Activated CD4-positive, alpha-beta memory T cell treated with anti-CD3 and anti-CD28 coated beads, Interleukin-2, amount 10 ng/mL, durations not matched to agents 7 days and 5 days (primary cell): Measurements from ENCODE around the gene EEPD1. TPM values are rescaled to one million over a fixed set of nuclear protein-coding genes. Genes with fewer than 3 reads are reported as not detected.
"Not testable (repeated sequence)": the region's sequence is repeated elsewhere in the genome, so short reads cannot be mapped to it uniquely, and the experiment has no call there.

Source experiments
- CTCF ChIA-PET: fragments of 350-600 bp; sonication (Branson Sonifier 250); formaldehyde crosslinking; loops from one replicate; lab custom pipeline; 2021; ENCODE audit warnings: antibody characterized with exemption, inconsistent platforms; lab: Charles Lee
- POLR2A ChIA-PET: fragments of 350-600 bp; sonication (Branson Sonifier 250); formaldehyde crosslinking; loops from one replicate; lab custom pipeline; 2021; ENCODE audit warnings: antibody characterized with exemption; lab: Charles Lee
- DNase-seq: peaks from one replicate; pipeline ENCODE4 v3.0.0-alpha.2; 2020
- H3K27ac Mint-ChIP-seq: one replicate; pipeline ENCODE4 v1.8.0; 2021; ENCODE audit warnings: mild to moderate bottlenecking, mixed read lengths
- H3K27me3 Mint-ChIP-seq: one replicate; pipeline ENCODE4 v1.8.0; 2021; ENCODE audit warnings: mixed read lengths
- H3K36me3 Mint-ChIP-seq: one replicate; pipeline ENCODE4 v1.8.0; 2021; ENCODE audit warnings: low read depth, mixed read lengths
- H3K4me1 Mint-ChIP-seq: one replicate; pipeline ENCODE4 v1.8.0; 2021; ENCODE audit warnings: mixed read lengths
- H3K4me3 Mint-ChIP-seq: one replicate; pipeline ENCODE4 v1.8.0; 2021; ENCODE audit warnings: mild to moderate bottlenecking, mixed read lengths
- H3K9me3 Mint-ChIP-seq: one replicate; pipeline ENCODE4 v1.8.0; 2021; ENCODE audit warnings: mixed read lengths
- total RNA-seq, 2 experiments: library from RNA; stranded (reverse); gene quantifications; one replicate each; pipeline ENCODE4 v1.2.3, GENCODE V29; 2021

The EEPD1 gene
- total RNA-seq, 2 experiments from 2014 or later, result 6.5 to 8.5 TPM

DNA sequence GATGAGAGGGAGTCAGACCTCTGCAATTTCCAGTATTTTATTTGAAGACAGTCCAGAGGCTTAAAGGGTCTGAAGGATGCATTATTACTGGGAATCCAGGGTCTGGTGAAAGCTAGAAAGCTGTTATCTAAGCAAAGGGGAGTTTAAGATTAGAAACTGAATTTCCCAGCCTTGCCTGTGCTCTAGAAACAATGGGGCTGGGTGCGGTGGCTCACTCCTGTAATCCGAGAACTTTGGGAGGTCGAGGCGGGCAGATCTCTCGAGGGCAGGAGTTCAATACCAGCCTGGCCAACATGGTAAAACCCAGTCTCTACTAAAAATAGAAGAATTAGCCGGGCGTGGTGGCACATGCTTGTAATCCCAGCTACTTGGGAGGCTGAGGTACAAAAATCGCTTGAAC, 165.1 kb downstream of the EEPD1 start:
- H3K4me3 Mint-ChIP-seq, result no peak overlapping the region
- no peak for DNase-seq

DNA sequence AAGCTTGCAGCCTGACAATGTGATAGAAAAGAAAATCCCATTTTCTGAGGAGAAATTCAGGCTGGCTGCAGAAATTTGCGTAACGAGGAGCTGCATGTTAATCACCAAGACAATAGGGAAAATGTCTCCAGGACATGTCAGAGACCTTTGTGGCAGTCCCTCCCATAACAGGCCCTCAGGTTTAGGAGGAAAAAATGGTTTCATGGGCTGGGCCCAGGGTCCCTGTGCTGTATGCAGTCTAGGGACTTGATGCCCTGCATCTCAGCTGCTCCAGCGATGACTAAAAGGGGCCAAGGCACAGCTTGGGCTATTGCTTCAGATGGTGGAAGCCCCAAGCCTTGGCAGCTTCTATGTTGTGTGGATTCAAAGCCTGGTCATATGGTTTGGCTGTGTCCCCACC, 168.2 kb downstream of the EEPD1 start:
- H3K9me3 Mint-ChIP-seq, H3K27ac Mint-ChIP-seq, DNase-seq, H3K4me1 Mint-ChIP-seq, POLR2A ChIA-PET, H3K36me3 Mint-ChIP-seq, H3K4me3 Mint-ChIP-seq: not testable (repeated sequence)
- CTCF ChIA-PET, result interaction anchor here (0.9 to 4.8 kb wide), 4 partner anchors 9 to 345 kb away, joined by 3 to 19 read pairs (median 4); no protein-coding TSS in a partner anchor
- peaks cover 12% of the 10 kb centered on the region for H3K27me3 Mint-ChIP-seq

More for the DNA sequence above, 165.1 kb downstream of the EEPD1 start:
- H3K27ac Mint-ChIP-seq, result no peak overlapping the region
- ChIA-PET CTCF (interaction anchor here (1.0 to 4.8 kb wide), 13 partner anchors 9 to 333 kb away, joined by 3 to 35 read pairs (median 7); no protein-coding TSS in a partner anchor), POLR2A (no interaction called here)
- H3K36me3 Mint-ChIP-seq, result no peaks in the 10 kb centered on the region
- H3K9me3 Mint-ChIP-seq, result no peaks in the 10 kb centered on the region
- H3K27me3 Mint-ChIP-seq, result peaks cover 9% of the 10 kb centered on the region
- peaks cover 3% of the 10 kb centered on the region for H3K4me1 Mint-ChIP-seq

DNA sequence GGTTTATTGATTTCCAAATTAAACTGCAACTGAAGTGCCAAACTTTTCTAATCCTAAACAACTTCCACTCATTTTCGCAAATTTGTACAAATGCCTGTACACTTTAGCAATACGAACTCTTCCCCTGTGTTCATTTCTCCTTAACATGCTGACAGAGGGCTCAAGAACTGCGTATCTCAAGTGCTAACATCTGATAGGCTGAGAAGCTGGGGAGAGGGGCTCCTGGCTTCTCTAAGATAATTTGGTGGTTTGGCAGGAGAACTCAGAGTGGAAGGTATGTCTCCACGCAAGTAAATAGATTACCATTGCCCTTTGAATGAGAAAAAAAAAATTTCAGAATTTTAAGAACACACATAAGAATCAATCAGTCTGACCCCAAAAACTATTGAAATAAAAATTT, 183.3 kb downstream of the EEPD1 start:
- no peak for DNase-seq
- Mint-ChIP-seq H3K27me3 (peaks cover 5% of the 10 kb centered on the region), H3K9me3 (no peaks in the 10 kb centered on the region), H3K4me3 (no peak overlapping the region), H3K36me3 (no peaks in the 10 kb centered on the region), H3K4me1 (no peaks in the 10 kb centered on the region), H3K27ac (no peak overlapping the region)
- CTCF ChIA-PET, result interaction anchor here (1.3 kb wide), 1 partner anchor 18 kb away, joined by 4 read pairs; no protein-coding TSS in a partner anchor
- POLR2A ChIA-PET, result no interaction called here

DNA sequence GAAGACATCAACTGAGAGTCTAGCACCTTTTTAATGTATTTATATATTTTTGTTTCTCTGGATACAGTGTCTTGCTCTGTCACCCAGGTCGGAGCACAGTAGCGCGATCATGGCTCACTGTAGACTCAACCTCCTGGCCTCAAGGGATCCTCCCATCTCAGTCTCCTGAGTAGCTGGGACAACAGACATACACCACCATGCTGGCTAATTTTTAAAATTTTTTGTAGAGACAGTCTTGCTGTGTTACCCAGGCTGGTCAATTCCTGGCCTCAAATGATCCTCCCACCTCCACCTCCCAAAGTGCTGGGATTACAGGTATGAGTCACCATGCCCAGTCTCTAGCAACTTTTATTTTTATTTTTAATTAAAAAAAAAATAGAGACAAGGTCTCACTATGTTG, 185.2 kb downstream of the EEPD1 start:
- no peaks in the 10 kb centered on the region for H3K9me3 Mint-ChIP-seq
- ChIA-PET POLR2A (no interaction called here), CTCF (no interaction called here)
- H3K27ac Mint-ChIP-seq, result no peak overlapping the region
- no peaks in the 10 kb centered on the region for H3K36me3 Mint-ChIP-seq
- H3K4me3 Mint-ChIP-seq, result no peak overlapping the region
- no peak for DNase-seq
- no peaks in the 10 kb centered on the region for H3K4me1 Mint-ChIP-seq
- H3K27me3 Mint-ChIP-seq, result peaks cover 5% of the 10 kb centered on the region

DNA sequence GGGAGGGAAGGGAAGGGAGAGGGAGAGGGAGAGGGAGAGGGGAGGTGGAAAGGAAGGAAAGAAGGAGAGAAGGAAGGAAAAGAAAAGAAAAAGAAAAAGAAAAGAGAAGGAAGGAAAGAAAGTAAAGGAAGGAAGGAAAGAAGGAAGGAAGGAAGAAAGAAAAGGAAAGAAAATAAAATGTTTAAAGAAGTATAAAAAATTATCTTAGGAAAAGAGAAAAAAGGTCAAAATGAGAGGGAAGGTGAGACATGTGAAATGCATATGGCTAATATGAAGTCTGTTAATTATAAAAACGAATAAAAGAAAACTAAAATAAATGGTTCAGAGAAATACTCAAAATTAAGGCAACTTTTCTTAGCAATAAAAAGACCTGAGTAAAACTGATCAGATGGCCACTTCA, 190.5 kb downstream of the EEPD1 start:
- CTCF ChIA-PET, result no interaction called here
- H3K36me3 Mint-ChIP-seq, result no peaks in the 10 kb centered on the region
- no peaks in the 10 kb centered on the region for H3K9me3 Mint-ChIP-seq
- no peak overlapping the region for H3K27ac Mint-ChIP-seq
- no peak for DNase-seq
- POLR2A ChIA-PET, result no interaction called here
- peaks cover 15% of the 10 kb centered on the region for H3K27me3 Mint-ChIP-seq
- no peaks in the 10 kb centered on the region for H3K4me1 Mint-ChIP-seq
- H3K4me3 Mint-ChIP-seq, result no peak overlapping the region

DNA sequence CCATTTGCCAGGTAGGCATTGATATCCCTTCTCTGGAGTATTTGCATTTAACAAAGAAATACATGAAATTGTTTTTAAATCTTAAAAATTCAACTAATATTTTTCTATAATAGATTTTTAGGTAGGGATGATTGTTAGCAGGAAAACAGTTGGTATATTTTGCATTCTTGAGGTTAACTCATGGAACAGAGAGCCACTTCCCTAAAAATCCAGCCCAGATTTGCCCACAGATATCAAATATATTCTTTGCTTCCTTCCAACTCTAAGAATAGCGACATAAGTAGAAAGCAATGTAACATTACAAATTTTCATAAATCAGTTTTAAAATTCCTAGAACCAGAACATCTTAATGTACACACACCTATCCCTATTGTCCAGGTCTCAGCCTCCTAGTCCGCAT, 191.6 kb downstream of the EEPD1 start:
- no peak for DNase-seq
- Mint-ChIP-seq H3K4me1 (no peaks in the 10 kb centered on the region), H3K27me3 (peaks cover 18% of the 10 kb centered on the region), H3K36me3 (no peaks in the 10 kb centered on the region), H3K27ac (no peak overlapping the region), H3K9me3 (no peaks in the 10 kb centered on the region), H3K4me3 (no peak overlapping the region)
- CTCF ChIA-PET, result no interaction called here
- POLR2A ChIA-PET, result no interaction called here

DNA sequence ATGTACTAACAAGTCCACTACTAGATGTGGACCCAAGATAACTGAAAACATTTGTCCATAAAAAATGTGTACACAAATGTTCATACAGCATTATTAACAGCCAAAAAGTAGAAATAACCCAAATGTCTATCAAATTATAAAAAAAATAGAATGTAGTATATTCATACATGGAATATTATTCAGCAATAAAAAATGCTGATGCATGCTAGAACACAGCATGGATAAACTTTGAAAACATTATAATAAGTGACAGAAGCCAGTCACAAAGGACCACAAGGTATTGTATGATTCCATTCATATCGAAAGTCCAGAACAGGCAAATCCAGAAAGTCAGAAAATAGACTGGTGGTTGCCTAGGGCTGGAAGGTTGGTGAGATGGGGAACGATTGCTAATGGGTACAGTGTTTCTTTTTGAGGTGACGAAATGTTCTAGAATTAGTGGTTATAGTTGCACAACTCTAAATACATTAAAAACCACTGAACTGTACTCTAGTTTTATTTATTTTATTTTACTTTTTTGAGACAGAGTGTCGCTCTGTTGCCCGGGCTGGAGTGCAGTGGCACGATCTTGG, 193.3 kb downstream of the EEPD1 start:
- H3K27me3 Mint-ChIP-seq, result peaks cover 15% of the 10 kb centered on the region
- no peaks in the 10 kb centered on the region for H3K9me3 Mint-ChIP-seq
- ChIA-PET CTCF (interaction anchor here (0.6 to 1.0 kb wide), 3 partner anchors 13 to 60 kb away, joined by 3 read pairs; no protein-coding TSS in a partner anchor), POLR2A (no interaction called here)
- DNase-seq, result no peak
- H3K4me3 Mint-ChIP-seq, result no peak overlapping the region
- H3K4me1 Mint-ChIP-seq, result no peaks in the 10 kb centered on the region
- no peaks in the 10 kb centered on the region for H3K36me3 Mint-ChIP-seq
- H3K27ac Mint-ChIP-seq, result no peak overlapping the region

DNA sequence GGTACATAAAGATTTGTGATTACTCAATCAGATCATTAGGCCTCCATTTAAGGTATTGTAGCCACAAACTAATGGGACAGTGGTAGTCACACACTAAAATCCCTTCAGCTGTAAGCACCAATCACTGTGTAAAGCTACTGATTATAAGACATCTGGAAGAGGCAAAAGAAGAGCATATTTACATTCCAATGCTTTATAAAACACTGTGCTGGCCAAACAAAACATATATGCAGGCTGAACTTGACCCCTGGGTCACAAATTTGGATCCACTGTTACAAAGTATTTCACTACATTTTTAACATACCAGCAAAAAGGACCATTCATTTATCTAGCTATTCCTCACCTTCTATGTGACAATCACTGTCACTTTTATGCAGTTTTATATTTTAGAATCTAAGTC, 195.2 kb downstream of the EEPD1 start:
- CTCF ChIA-PET, result interaction anchor here (1.0 kb wide), 1 partner anchor 29 kb away, joined by 3 read pairs; no protein-coding TSS in a partner anchor
- Mint-ChIP-seq H3K4me3 (no peak overlapping the region), H3K4me1 (no peaks in the 10 kb centered on the region), H3K36me3 (no peaks in the 10 kb centered on the region), H3K27ac (no peak overlapping the region), H3K27me3 (peaks cover 13% of the 10 kb centered on the region), H3K9me3 (no peaks in the 10 kb centered on the region)
- DNase-seq, result no peak
- POLR2A ChIA-PET, result no interaction called here

DNA sequence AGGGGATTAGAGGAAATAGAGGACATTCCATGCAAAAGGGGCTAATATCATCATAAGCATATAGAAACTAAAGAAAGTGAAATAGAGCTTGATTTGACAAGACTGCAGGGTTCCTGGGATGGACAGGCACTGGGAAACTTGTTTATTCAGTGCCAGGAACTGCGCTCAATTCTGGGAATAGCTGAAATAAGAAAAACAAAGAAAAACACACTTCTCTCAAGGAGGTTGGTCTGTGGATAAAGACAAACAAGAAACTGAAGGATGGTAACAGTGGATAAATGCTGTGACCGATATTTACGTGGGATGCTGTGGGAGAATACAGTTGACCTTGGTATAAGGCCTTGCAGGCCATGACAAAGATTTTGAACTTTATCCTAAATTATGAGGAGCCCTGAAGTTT, 195.7 kb downstream of the EEPD1 start:
- CTCF ChIA-PET, result no interaction called here
- POLR2A ChIA-PET, result no interaction called here
- no peaks in the 10 kb centered on the region for H3K9me3 Mint-ChIP-seq

DNA sequence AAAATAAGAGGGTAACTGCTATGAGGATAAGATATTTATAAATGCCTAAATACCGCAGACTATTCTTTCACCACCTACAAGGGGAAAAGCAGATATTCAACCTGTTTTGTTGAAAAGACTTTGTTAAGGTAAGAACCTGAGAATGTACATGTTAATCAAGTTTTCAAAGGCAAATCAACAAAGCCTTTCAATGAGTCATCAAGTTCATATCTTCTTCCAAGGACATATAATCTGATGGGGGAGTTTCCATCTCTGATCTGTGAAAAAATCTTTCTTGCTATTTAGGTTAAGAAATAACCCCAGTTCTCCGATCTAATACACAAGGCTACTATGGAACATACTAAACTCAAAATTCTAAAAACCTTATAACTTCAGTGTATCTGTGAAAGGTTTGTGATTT, 196.6 kb downstream of the EEPD1 start:
- H3K27ac Mint-ChIP-seq, result no peak overlapping the region
- H3K9me3 Mint-ChIP-seq, result no peaks in the 10 kb centered on the region
- POLR2A ChIA-PET, result no interaction called here
- H3K27me3 Mint-ChIP-seq, result peaks cover 11% of the 10 kb centered on the region
- H3K4me1 Mint-ChIP-seq, result no peaks in the 10 kb centered on the region
- no peak for DNase-seq
- CTCF ChIA-PET, result no interaction called here
- H3K4me3 Mint-ChIP-seq, result no peak overlapping the region
- no peaks in the 10 kb centered on the region for H3K36me3 Mint-ChIP-seq

More for the DNA sequence above, 195.7 kb downstream of the EEPD1 start:
- Mint-ChIP-seq H3K4me3 (no peak overlapping the region), H3K27ac (no peak overlapping the region), H3K27me3 (peaks cover 13% of the 10 kb centered on the region), H3K36me3 (no peaks in the 10 kb centered on the region), H3K4me1 (no peaks in the 10 kb centered on the region)
- no peak for DNase-seq

Other genes starting within 250 kb of the EEPD1 start
- gene ANLN, start 236.6 kb downstream of the EEPD1 start, total RNA-seq, result 10 to 100 TPM; 65.1 to 69.0 TPM